ENCODE data around the gene RSPH1.

The RSPH1 gene

GRCh38 chr21:42451941-42452340 lies 44.1 kb downstream of the RSPH1 start:
- TF ChIP-seq CTCF (IDR thresholded peaks at IDR 0.05; ENCODE audit: insufficient read depth, low read depth, low read length, missing control alignments): no peak
- DNase-seq (ENCODE audit: low read depth): no peak
- H3K4me3 ChIP-seq (ENCODE audit: low read depth, low read length): no peak overlapping the region

- H3K4me3 ChIP-seq (ENCODE audit: low read depth, low read length): no peak overlapping the region
- DNase-seq (ENCODE audit: low read depth): no peak
- no peak for TF ChIP-seq CTCF (IDR thresholded peaks at IDR 0.05; ENCODE audit: insufficient read depth, low read depth, low read length, missing control alignments)
Measured at GRCh38 chr21:42448686-42449085, 47.3 kb downstream of the RSPH1 start.

GRCh38 chr21:42447732-42448131 lies 48.3 kb downstream of the RSPH1 start:
- TF ChIP-seq CTCF (IDR thresholded peaks at IDR 0.05; ENCODE audit: insufficient read depth, low read depth, low read length, missing control alignments): no peak
- H3K4me3 ChIP-seq (ENCODE audit: low read depth, low read length): no peak overlapping the region
- no peak for DNase-seq (ENCODE audit: low read depth)

- TF ChIP-seq CTCF (IDR thresholded peaks at IDR 0.05; ENCODE audit: insufficient read depth, low read depth, low read length, missing control alignments): no peak
- no peak for DNase-seq (ENCODE audit: low read depth)
Measured at GRCh38 chr21:42447182-42447581, 48.8 kb downstream of the RSPH1 start.

GRCh38 chr21:42446531-42446930 lies 49.5 kb downstream of the RSPH1 start:
- no peak for DNase-seq (ENCODE audit: low read depth)
- H3K4me3 ChIP-seq (ENCODE audit: low read depth, low read length): no peak overlapping the region
- no peak for TF ChIP-seq CTCF (IDR thresholded peaks at IDR 0.05; ENCODE audit: insufficient read depth, low read depth, low read length, missing control alignments)

More at GRCh38 chr21:42447182-42447581, 48.8 kb downstream of the RSPH1 start:
- no peak overlapping the region for H3K4me3 ChIP-seq (ENCODE audit: low read depth, low read length)

- TF ChIP-seq CTCF (IDR thresholded peaks at IDR 0.05; ENCODE audit: insufficient read depth, low read depth, low read length, missing control alignments): no peak
- H3K4me3 ChIP-seq (ENCODE audit: low read depth, low read length): no peak overlapping the region
- DNase-seq (ENCODE audit: low read depth): no peak
Measured at GRCh38 chr21:42445311-42445710, 50.7 kb downstream of the RSPH1 start.

GRCh38 chr21:42444745-42445059 lies 51.3 kb downstream of the RSPH1 start:
- TF ChIP-seq CTCF (IDR thresholded peaks at IDR 0.05; ENCODE audit: insufficient read depth, low read depth, low read length, missing control alignments): no peak
- no peak overlapping the region for H3K4me3 ChIP-seq (ENCODE audit: low read depth, low read length)
- no peak for DNase-seq (ENCODE audit: low read depth)

Measured in GM12865 (cell line).